Nucleus accumbens (tissue), 56 donors: ENCODE data around the gene DMXL2.
"Not testable (repeated sequence)": the region's sequence is repeated elsewhere in the genome, so short reads cannot be mapped to it uniquely, and the experiment has no call there.

ENCODE experiments used
- DNase-seq, 56 donors: peaks; one replicate each; lab custom pipeline; 2025; lab: John Stamatoyannopoulos, UW

The DMXL2 gene

DNA sequence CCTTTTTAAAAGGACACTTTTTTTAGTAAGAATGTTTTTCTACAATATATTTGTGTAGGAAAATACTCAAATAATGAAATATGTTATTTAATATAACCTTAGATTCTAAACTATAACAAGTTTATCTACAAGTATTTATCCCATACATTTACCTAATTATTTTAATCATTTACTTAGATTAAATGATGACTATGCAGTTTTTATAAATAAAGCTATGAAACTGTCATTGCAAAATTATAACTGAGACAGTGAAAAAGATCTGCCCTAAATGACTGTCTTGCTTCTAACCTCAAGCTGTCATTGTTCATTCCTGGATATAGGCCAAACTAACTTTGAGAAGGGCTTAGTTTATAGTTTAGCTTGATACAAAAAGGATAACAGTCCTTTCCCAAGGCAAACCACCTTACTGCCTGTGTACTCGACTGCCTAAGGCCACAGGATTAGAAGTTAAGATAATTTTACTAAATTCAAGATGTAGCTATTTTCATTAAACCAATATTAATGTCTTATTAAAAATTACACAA is 197.0 kb downstream of the DMXL2 start:
- no peak for DNase-seq

DNA sequence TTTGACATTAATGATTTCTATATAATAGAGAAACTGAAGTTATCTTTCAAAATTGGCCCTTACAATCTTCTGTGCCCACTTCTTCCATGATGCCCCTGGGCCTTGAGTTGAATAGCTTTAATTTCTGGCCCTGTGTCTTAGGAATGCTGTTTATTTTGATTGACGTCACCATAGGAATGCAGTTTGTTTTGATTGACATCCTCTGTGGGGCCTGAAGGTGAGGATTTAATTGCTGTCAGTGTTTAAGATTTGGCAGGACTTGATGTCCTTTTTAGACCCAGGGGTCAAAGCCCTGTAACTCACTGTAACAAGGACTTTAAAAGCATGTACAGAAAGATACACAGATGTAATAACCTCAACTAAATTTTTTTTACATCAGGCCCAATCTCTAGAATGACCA is 197.8 kb downstream of the DMXL2 start:
- DNase-seq = no peak

DNA sequence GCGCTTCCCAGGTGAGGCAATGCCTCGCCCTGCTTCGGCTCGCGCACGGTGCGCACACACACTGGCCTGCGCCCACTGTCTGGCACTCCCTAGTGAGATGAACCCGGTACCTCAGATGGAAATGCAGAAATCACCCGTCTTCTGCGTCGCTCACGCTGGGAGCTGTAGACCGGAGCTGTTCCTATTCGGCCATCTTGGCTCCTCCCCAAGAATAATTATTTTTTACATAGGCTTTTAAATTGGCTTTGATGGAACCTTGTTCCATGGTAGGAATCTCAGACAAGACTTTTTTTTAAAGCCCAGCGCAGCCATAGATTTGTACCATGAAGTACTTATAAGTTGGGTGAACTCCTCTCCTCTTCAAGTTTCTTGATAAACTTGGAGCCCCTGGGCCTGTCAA is 199.5 kb downstream of the DMXL2 start:
- DNase-seq = not testable (repeated sequence)

DNA sequence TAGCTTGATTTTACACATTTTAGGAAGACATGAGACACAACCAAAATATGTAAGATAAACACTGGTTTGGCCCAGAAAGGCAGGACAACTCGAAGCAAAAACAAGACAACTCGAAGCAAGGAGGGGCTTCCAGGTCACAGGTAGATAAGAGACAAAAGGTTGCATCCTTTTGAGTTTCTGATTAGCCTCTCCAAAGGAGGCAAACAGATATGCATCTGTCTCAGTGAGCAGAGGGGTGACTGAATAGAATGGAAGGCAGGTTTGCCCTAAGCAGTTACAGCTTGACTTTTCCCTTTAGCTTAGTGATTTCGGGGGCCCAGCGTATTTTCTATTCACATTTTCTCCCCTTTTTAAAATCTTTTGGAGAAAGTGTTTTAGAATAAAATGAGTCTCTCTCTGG is 206.4 kb downstream of the DMXL2 start:
- no peak for DNase-seq

DNA sequence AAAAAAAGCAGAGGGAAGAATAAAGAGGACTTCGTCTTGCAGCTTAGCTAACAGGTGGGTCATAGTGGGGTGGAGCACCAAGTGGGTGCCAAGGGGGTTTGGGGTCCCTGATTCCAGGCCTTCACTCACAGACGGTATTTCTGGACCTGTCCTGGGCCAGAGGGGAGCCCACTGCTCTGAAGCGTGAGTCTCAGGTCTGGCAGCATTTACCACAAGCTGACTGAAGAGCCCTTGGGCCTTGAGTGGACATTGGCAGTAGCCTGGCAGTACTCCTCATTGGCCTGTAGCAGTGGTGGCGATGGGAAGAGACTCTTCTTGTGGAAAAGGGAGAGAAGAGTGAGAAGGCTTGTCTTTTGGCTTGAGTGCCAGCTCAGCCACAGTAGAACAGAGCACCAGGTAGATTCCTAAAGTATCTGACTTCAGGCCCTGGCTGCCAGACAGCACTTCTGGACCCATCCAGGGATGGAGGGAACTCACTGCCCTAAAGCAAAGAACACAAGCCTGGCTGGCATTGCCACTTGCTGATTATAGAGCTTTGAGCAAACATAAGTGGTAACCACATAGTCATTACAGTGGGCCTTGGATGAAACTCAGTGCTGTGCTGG is 208.2 kb downstream of the DMXL2 start:
- no peak for DNase-seq

DNA sequence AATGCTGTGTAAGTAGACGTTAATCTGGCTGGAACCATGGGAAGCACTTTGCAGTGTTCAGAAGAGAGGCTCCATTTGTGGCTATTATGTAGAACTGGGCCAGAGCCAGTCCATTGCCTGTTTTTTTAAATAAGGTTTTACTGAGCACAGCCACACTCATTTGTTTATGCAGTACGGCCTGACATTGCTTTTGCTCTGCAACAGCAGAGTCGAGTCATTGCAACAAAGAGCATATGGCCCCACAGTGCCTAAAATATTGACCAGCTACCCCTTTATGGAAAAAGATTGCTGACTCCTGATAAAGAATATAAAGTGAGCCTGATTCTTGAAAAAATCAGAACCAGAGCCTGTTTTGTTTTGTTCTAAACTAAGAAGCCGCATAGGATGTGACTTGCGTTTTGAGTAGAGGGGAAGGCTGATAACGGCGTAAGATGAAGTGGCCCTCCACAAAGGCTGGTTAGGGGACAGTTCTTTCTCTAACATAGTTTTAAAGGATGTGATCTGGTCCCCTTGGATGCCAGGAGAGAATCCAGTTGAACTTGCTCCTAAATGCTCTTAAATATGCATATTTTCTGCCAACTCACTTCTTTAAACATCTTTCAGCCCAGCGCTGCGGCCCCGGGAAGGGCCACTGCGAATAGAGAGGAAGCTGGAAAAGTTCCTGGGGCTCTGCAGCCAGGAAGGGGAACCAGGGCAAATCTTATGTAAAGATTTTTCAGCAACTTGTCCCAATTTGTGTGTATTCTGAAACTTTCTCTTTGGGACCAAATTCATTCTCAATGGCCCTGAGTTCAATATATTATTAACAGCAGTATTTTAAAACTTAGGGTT is 216.7 kb downstream of the DMXL2 start:
- DNase-seq = peak in 9 of 56 donors; percentile 13 to 56 (median 19)

DNA sequence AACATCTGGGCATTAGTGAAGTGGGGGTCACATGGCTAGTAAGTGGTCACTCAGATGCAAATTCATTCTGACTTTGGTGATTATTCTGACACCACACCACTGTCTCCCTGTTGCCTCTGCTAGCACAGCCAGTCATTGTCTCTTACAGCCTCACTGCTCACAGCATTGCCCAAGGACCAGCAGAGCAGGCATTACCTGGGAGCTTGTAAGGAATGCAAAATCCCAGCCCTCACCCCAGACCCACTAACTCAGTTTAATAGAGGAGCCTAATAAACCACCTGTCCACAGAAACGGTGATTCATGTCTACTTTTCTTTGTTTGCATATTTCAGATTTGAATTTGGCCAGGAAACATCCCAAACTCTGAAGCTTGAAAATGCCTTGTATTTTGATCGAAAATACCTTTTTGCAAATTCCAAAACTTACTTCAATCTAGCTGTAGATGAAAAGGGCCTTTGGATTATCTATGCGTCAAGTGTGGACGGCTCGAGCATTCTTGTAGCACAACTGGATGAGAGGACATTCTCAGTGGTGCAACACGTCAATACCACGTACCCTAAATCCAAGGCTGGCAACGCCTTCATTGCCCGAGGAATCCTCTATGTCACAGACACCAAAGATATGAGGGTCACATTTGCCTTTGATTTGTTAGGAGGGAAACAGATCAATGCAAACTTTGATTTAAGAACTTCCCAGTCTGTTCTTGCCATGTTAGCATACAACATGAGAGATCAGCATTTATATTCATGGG is 218.4 kb downstream of the DMXL2 start:
- no peak for DNase-seq

DNA sequence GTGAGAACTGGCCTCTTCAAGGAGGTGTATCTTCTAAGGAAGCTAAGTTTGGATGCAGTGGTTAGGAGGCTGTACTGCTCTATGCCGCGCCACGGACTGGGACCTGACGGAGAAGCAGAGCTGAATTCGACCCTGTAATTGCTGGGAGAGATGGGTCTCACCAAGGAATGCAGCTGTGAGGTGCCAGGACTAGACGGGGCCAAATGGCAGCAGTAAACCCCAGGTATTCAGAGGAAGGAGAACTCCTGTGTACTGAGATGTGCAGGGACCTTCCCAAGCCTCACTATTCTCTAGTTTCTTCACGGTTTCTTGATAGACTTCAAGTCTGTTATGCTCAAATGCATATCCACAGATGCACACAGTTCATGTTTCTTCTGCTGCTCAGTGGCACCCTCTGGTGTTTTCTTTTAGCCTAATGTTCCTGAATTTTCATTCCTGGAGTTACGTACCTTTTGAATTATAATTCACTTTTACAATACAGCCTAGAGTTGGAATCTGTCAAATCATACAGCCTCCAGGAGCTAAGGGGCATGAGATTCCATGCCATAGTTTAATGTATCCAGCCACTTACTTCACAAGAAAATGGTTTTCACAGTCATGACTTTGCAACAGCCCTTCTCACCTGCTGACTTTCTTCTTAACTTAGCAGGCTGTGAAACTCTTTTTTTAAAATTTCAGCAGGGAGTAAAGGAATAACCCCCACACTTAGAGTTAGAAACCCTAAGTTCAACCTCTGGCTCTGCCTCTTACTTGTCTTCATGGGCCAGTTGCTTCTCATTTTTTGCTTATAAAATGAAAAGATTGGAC is 219.3 kb downstream of the DMXL2 start:
- peak in 3 of 56 donors; percentile 12 to 22 (median 12) for DNase-seq

DNA sequence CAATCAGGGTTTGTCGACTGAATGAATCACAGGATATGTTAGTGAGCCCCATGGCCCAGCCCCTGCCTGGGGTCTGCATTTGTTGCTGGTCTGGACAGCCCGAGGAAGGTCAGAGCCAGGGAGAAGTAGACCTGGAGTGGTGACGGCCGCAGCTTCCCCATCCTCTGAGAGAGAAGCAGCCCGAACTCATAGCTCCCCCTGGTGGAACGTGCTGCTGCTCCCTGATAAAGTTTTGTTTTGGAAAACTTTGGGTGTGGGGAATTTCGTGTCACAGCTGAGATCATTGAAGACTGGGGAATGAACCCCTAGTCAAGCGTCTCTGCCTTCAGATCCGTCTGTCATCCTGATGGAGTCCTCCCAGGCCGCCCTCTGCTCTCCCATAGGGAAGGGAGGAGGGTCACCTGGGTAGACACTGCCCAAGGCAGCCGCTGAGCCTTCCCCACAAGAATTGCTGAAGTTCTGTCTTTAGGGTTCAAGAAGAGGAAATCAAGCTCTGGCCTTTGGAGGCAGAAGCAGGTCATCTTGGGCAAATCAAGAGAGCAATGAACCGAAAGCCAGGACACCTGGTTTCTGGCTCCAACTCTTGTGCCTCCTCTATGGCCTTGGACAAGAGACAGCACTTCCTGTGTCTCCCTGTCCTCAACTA is 220.6 kb downstream of the DMXL2 start:
- DNase-seq = peak in 19 of 56 donors; percentile 13 to 63 (median 28)

DNA sequence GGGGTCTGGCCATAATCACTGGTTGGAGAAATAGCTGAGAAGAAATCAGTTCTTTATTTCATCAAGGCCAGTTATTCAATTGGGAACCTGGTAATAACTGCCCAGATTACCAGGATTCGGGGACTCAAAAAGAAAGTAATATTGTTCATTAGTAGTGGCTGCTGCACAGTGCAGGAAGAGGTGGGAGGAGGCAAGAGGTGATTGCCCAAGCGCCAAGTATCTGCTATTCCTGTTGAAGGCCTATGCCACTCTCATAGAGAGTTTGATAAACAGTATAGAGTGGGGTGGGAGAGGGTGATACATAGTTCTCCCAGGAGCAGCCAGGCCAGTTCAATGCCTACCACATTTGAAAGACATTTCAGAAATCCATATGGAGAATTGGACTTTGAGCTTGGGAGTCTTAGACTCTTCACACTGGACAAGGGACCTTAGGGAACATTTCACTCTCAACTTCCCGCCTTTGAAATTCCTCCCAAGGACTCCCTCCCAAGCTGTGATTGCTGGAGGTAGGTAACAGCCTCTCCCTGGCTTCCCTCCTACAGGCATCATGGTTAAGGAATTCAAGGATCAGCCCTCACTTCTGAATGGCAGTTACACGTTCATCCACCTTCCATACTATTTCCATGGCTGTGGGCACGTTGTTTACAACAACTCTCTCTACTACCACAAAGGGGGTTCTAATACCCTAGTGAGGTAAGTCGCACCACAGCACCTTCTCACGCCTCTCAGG is 221.4 kb downstream of the DMXL2 start:
- no peak for DNase-seq

DNA sequence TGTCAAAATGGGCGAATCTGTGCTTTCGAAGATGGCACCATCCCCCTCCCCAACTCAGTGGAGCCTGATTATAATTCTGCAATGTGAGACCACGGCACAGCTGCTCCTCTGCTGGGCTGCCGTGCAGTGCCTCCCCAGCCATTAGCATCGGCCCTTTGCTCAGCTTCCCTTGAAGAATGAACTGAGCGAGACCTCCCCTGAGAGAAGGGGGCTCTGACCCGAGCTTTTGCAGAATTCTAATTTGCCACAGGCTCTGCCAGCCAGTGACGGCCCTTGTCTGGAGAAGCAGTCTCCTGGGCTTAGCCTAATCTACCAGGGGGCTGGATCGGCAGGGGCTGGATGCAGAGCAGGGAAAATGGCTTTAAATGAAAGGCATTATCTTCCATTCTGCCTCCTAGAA is 223.9 kb downstream of the DMXL2 start:
- DNase-seq = no peak
